Activated gamma-delta T cell treated with anti-CD3 and anti-CD28 coated beads, Interleukin-2, amount 50 U/mL, for 16 hours (primary cell): ENCODE data around the gene NOVA1.

ENCODE experiments used
- DNase-seq: peaks from one replicate; pipeline ENCODE4 v3.0.0-alpha.2; 2020; ENCODE audit warnings: low read depth

NOVA1 gene

DNA sequence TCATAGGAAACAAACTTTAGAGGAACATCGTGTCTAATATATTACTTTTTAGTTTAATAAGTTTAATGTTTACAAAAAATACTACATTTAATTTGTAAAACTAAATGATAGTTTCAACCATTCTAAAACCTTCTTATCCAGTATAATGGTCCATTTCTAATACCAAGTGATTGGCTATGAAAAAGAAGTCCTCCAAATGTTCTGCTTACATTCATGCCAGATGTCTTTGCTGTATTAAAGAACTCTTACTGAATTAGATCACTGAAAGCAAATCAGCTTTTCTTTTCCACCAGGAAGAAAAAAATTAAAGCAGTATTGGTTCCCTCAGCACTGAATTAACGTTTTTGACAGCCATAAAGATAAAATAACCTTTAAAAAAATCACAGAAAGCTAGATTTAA is 3.7 kb downstream of the NOVA1 start:
- no peak for DNase-seq

DNA sequence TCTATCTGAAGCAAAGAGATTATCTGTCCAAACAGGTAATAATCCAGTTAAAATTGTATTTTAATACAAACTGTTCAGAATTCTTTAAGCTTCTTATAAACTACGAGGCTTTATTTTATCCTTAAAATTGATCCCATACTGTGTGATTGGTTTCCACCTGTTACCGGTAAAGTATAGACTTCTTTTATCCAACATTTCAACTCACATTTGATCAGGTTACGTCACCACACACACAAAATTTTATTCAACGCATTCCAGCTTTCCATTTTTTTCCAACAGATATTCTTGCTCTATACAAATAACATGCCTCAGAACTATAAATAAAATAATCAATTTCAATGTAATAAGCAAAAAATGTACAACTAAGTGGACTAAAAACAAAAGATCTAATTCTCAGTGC is 4.5 kb downstream of the NOVA1 start:
- DNase-seq, result no peak

DNA sequence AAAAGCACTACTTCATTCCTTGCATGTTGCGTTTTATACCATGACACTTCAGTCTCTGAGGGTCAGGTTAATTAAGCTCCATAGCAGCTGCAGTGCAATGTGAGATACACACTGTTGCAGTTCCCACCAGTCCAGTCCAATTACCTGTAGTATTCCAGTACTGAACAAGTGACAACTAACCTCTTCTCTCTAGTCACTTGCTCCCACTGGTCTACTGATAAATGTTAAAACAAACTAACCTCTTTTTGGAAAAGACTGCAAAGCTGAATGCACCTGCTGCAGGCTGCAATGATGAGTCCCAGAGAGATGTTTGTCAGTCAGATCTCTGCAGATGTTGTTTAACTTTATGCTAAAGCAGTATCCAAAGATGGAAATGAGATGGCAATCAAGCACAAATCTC is 7.9 kb downstream of the NOVA1 start:
- no peak for DNase-seq

DNA sequence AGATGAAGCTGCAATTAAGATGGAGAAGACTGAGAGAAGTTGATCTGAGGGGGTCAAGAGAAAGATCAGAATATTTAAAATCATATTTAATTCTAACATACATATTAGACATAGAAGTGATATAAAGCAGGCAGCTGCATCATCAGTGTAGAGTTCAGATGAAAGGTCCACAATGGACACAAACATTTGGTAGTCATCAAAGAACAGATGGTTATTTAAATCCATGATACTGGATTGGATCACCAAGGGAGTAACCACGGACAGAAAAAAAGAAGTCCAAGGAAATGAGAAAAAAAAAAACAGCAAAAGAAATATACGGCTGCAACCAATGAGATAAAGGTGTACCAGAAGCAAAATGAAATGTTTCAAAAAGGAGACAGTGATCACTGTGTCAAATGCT is 20.1 kb downstream of the NOVA1 start:
- no peak for DNase-seq

DNA sequence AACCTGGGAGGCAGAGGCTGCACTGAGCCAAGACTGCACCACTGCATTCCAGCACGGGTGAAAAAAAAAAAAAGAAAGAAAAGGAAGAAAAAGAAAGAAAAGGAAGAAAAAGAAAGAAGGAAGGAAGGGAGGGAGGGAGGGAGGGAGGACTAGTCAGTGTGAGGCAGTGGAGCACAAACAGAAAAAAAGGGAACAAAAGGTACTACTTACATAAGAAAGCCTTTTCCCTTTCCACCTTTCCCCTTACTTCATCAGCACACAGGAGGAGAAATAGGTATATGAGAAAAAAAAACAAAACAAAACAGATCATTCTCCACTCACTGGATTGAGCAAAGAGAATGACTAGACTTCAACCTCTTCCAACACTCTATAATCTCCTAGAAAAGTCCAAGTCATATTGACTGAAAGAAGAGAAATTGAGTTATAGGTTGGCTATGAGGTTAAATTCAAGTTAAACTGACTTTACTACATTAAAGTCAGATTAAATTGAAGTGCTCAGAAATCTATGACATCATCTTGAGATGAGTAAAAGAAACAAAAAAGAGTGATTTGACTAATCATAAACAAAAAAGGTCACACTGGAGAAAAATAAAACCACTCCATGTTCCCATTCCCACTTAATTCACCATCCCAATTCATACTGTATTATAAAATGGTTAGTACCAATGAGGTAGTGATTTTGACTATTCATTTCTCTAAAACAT is 43.6 kb downstream of the NOVA1 start:
- DNase-seq, result no peak

DNA sequence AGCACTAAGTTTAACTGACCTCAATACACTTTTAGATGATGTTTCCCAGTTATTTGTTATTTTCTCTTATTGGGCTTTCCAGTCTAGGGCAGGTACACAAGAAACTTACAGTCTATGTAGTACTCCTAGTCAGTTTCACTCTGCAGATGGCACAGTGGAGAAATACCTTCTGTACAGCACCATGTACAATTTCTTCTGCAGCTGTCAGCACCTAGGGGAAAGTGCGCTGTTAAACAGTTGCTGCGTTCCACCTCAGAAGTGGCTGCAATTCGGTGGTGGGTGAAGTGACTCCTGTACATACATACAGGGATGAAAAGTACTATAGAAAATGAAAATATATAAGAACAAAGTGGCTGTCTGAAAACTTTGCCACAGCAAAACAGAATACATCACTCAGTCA is 48.3 kb downstream of the NOVA1 start:
- no peak for DNase-seq

DNA sequence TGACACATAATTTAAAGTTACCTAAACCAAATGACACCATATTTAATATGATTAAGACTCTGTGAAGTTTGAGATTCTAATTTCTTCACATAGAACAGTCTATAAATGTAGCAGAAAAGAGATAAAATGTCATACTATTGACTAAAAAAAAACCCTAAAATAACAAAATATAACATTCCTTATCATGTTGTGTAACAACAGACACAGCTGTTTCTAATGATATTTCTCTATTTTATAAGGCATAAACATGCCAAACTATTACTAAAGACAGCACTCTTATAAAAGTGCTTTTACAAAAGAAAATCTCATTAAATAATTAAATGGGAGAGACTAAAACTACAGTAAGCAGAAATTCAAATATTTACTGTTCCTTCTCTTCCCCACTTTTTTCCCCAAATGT is 49.4 kb downstream of the NOVA1 start:
- DNase-seq, result no peak

DNA sequence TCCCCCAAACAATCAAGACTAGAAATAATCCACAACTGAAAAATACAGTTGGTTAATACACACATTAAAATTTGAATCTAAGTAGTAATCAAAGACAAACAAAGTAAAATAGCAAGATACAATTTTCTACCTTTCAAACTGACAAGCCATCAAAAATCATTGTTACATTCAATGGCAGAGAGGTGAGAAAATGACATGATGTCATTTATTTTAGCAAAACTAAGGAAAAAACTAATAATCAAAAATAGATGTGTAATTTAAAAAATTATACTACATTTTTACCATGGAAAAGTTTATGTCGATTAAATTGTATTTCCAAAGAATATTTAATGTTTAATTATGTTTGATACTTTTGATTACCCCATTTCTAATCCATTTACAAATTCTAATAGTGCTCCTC is 59.7 kb downstream of the NOVA1 start:
- DNase-seq, result no peak

DNA sequence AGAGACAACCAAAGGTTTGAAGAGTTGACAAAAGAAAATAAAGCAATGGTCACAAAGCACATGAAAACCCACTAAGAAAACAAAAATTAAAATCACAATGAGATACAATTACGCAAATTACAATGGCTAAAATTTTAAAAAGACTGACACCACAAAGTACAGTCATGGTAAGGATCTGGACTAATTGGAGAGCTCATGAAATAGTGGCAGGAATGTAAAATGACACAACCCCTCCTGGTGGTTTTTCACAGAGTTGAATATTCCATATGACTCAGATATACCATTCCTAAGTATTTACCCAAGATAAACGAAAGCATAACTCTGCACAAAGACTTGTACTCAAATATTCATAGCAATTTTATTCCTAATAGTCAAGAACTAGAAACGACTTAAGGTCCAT is 65.9 kb downstream of the NOVA1 start:
- no peak for DNase-seq

DNA sequence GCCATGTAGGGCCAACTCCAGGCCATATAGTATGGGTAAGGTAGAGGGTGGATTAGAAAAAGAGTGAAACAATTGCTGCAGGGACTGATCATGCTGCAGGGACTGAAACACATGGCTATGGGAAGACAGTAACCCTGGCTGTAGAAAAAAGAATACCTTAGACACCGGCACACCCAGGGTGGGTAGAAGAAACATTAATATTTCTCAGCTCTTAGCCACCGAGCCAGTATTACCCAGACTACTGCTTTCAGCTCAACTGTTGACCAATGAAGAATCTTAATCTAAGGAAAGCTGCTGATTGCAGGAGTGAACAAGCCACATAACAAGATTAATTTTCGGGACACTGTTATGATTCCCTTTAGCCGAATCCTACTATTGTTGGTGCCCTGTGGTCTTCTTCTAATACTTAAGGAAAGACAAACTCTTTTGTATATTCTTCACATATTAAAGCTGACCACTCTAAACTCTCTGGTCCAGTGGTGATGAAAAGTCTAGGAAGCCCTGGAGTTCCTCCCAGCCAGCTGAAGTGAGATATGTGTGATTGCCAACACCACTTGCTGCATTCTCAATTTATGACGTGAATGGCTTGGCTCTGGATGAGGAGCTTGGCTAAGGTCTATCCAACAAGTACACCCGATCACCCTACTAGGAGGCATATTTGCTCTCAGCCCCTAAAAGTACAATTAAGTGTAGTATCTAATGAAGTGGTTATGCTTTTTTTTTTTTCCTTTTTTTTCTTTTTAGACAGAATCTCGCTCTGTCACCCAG is 69.2 kb downstream of the NOVA1 start:
- DNase-seq, result no peak

DNA sequence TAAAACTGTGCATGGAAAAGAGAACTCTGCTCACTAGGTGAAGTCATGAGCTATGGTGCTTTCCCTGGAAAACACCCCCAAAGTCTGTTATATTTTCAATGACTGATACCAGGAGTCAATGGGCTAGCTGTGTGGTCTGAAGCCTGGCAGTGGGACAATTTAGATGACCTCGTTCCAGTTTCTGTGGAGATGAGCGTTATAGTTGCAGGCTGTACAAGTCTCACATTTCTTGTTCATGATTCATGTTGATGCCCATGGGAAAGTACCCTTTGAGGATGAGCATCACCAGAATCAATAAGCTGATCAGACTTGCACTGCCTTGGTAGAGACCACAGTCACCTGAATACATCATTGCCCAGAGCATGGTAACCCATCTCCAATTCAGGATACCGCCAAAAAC is 70.7 kb downstream of the NOVA1 start:
- DNase-seq, result no peak

DNA sequence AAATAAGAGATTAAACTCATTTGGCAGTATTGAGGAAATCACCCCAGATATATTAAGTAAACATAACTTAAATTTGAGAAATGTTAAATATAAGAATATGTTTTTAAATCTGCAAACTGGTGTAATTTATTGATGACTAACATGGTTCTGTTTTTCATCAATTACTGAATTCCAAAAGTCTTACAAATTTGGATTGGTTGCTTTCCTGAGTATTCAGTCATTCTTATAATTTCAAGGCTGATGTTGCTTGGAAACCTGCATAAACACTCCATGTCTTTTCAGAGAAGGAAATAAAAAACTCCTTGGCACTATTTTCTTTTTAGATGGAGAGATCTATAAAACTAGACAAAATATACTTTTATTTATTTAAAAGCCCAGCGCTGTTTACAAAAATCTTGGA is 71.7 kb downstream of the NOVA1 start:
- DNase-seq, result no peak

DNA sequence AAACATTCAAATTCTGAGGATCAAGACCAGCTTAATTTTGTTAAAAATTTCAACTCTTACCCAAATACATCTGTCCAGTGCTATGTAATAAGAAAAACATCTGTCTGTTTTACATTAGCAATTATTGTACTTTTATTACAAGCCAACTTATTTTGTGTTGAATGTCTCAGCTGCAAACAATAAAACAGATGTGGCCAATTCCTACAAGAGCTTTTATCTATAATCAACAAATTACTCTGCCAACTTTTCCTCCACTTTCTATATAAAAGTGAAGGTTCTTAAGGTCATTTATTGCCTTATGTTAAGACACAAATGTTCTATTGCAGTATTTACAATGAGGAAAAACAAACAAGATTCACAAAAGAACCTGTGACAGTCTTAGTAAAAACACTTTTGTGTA is 72.7 kb downstream of the NOVA1 start:
- no peak for DNase-seq

DNA sequence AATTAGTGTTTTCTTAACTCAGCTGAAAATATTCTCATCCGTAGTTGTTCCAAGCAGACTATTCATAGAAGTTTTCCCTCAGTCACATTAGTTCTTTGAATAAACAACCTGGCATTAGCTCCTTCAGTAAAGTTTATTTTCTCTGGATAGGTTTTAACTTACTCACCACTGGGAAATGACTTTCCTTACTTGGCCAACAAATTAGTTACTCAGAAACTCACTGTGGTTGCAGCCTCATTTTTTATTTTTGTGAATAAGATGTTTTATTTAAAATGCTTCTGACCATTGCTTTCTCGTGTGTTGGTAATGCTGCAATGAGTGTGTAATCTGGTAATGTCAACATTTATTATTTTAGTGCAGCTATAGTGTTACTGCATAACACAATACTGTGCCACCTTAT is 74.9 kb downstream of the NOVA1 start:
- DNase-seq, result no peak

DNA sequence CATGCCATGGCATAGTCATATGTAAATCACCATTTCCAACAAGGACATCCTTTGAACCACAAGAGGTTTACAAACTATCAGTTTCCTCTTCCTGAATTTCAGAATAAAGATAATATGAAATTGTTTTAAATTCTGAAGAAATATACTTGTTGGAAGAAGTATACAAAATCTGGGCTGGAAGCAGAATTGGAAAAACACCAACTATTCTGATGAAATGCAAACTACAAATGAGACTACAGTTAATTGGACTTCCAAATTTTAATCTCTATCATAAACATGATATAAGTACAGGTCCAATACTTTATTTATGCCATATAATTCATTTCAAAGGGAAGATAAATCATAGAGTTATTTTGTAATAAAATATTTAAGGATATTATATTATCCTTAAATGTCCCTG is 80.1 kb downstream of the NOVA1 start:
- no peak for DNase-seq

DNA sequence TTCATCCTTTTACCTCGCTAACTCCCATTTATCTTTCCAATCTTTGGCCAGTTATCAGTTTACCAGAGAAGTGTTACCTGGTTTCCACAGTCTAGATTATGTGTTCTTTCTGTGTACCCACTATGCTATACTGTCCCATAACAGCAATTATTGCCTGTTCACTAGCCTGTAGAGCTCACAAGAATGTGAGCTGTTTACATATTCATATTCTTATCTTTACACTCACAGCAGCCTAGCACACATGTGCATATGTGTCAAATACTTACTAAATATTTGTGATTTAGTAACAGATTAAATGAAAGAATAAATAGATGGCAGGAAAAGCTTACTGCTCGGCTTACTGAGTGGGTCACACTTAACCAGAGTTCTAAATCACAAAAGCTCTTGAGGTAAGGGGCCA is 97.8 kb downstream of the NOVA1 start:
- no peak for DNase-seq

DNA sequence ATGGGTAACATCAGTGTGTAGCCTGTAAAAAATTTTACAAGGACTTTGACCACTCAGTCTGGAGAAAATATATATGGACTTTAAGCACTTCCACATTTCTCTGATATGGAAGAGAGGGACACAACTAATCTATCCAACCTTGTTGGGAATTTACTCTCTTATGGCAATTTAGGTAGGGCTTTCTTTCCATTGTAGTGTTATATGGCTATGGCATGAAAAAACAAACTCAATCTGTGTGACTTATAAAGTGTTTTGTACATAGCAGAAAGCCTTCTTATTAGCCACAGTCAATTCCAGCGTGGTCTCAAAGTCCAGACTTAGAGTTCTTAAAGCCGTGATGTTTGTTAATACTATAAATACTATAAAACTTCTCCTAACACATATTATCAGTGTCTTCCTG is 98.3 kb downstream of the NOVA1 start:
- DNase-seq, result no peak

DNA sequence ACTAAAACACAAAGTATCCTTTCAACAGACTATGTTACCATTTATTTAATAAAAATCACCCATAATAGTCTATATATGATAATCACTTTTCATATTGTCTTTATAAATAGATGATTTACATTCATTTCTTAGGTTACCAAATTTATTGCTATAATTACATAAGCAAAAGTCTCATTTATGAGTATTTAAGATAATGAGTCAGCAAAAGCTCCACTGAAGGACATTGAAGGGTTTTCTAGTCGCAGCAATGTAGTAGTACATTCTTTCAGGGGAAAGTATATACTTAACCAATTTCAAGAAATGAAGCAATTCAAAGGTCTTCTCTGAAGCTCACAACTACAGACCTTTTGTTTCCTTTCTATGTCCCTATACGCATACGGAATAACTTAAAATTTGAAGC is 110.9 kb downstream of the NOVA1 start:
- DNase-seq, result no peak

DNA sequence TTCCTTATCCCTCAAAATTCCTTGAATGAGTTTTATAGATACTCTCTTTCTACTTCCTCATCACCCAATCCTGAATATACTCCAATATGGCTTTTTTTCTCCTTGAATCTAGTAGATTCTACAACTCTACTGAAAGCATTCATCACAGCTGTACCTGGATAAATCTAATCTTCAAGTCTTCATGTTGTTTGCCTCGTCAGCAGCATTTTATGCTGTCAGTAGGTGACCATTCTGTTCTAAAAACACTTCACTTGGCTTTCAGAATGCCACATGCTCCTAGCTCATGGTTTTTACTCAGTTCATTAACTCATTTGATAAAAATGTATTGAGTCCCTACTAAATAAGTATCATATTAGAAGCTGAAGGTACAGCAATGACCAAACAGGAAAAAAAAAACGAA is 113.3 kb downstream of the NOVA1 start:
- DNase-seq, result no peak

DNA sequence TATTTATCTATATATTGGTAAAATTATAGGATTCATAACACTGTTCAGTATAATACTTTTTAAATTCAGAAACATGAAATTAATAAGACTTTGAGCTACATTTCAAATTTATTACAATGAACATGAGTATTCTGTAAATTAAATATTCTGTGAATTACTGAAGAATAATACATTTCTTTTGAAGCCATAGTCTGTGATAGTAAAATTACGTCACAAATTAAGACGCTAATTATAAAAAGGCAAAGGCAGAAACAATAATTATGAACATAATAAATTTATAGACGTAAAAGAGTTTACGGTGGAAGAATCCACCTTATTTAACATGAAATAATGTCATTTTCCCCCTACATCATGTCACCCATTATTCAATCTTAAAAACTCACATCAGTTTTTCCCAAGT is 118.9 kb downstream of the NOVA1 start:
- DNase-seq, result no peak

DNA sequence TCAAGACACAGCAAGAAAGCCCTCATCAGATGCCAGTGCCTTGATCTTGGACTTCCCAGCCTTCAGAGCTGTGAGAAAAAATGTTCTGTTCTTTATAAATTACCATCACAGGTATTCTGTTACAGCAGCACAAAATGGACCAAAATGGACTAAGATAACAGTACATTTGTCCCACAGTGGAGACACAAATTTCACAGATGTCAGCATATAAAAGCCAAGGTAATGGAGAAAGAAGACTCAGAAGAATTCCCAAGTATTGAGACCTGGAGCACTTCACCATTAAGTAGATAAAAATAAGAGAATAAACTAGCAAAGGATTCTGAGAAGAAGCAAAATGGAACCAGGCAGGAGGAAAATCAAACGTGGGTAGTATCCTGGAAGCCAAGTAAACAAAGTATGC is 131.0 kb downstream of the NOVA1 start:
- no peak for DNase-seq

DNA sequence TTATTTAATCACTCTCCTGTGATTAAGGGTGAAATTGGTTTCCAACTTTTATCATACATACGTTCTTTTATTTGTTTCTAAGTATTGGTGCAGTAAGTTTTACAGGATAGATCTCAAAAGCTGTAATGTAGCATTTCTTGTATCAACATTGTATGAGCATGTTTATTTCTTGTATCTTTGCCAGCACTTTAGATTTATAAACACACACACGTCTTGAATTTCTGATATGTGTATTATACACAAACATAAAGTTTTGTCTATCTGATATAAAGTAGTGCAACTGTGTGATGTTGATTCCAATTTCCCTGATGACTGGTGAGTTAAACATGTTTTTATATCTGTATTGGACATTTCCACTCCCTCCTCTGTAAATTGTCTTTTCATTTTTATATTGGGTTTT is 134.7 kb downstream of the NOVA1 start:
- DNase-seq, result no peak

DNA sequence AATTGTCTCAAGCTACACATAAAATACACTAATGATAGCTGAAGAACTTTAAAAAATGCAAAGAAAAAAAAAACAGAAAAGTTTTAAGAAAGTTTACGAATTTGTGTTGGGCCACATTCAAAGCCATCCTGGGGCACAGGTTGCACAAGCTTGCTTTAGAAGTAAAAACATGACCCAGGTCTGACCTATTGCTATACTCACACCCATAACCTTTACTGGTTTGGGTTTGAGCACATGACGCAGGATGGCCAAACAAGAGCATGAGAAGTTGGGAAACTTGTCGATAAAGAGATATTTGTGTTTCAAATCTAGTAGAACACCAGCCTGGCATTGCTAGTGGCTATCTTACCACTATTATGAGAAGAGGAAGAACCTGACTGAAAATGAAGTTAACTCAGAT is 143.7 kb downstream of the NOVA1 start:
- no peak for DNase-seq
